Gastrocnemius medialis (tissue), 4 donors: ENCODE data around the gene MYD88. TPM values are rescaled to one million over a fixed set of nuclear protein-coding genes. Genes with fewer than 3 reads are reported as not detected.
A peak's percentile ranks its signal among the peaks of the same experiment; 100 is the strongest.

Experiments used
- ATAC-seq, 2 donors: fragments of 150-250 bp; one replicate each; pipeline ENCODE4 v1.9.1; 2016
- DNase-seq, 2 donors: peaks; one replicate each; pipeline ENCODE4 v3.0.0-alpha.2; 2019
- H3K27ac ChIP-seq, 4 donors: fragments of 200-600 bp; sonication (generic); 1 replicate in 1 of 4; 2 replicates in 3 of 4; pipeline ENCODE4 v1.5.1; 2016 to 2018; ENCODE audit warnings: mild to moderate bottlenecking in 2 of 4, moderate library complexity in 1 of 4
- H3K27me3 ChIP-seq, 3 donors: fragments of 200-600 bp; sonication (generic) in 2 of 3; 1 replicate in 1 of 3; 2 replicates in 2 of 3; pipeline versions ENCODE4 v1.5.1 to v1.6.0; 2016 to 2019; ENCODE audit warnings: mild to moderate bottlenecking in 1 of 3, moderate library complexity in 1 of 3
- H3K36me3 ChIP-seq, 2 donors: fragments of 200-600 bp; sonication (generic) in 1 of 2; one replicate each; pipeline ENCODE4 v1.5.1; 2017 to 2018
- H3K4me1 ChIP-seq, 2 donors: fragments of 200-600 bp; sonication (generic) in 1 of 2; one replicate each; pipeline ENCODE4 v1.5.1; 2016 to 2017; ENCODE audit warnings: mild to moderate bottlenecking in 2 of 2
- H3K4me3 ChIP-seq, 4 donors: fragments of 200-600 bp; sonication (generic) in 3 of 4; 1 replicate in 1 of 4; 2 replicates in 3 of 4; pipeline ENCODE4 v1.5.1; 2016 to 2019; ENCODE audit warnings: mild to moderate bottlenecking in 2 of 4
- H3K9me3 ChIP-seq, 3 donors: fragments of 200-600 bp; sonication (generic) in 2 of 3; 1 replicate in 1 of 3; 2 replicates in 2 of 3; pipeline ENCODE4 v1.5.1; 2016 to 2019
- POLR2A ChIP-seq, 2 donors: fragments of 450-650 bp; IDR thresholded peaks; one replicate each; pipeline ENCODE4 v1.6.1; 2017; ENCODE audit warnings: antibody characterized with exemption in 2 of 2, mild to moderate bottlenecking in 2 of 2, moderate library complexity in 2 of 2
- in situ Hi-C, 4 donors: fragments of 200-750 bp; cut with MboI; loops; one replicate each; pipeline versions ENCODE4 v1.15.0 to v1.8.0; 2017; ENCODE audit warnings: low sequenced_read_pairs in 4 of 4
- intact Hi-C: fragments of 100-400 bp; cut with DNase I; formaldehyde crosslinking; loops from one replicate; pipeline ENCODE4 v1.15.1; 2023; ENCODE audit warnings: low total_unique reads
- total RNA-seq, 4 donors: library from RNA; depleted of rRNA; stranded (reverse); fragments of >200 nt; gene quantifications; one replicate each; pipeline versions ENCODE4 v1.1.0 to v1.2.3, GENCODE V29; 2016
- TF ChIP-seq, protein P1 (sequence below), 5 experiments: fragments of 450-650 bp in 3 of 5; fragments of 200-600 bp in 2 of 5; sonication (generic) in 2 of 5; IDR thresholded peaks in 4 of 5; conservative IDR thresholded peaks in 1 of 5; 1 replicate in 4 of 5; 2 replicates in 1 of 5; pipeline ENCODE4 v1.5.1; 2016 to 2019; ENCODE audit warnings: antibody characterized with exemption in 5 of 5, mild to moderate bottlenecking in 3 of 5, moderate library complexity in 3 of 5

Gene MYD88
- total RNA-seq, 4 donors from 2014 or later: 2.1 to 6.6 (median 3.3) TPM

GRCh38 chr3:38164643-38164951 is 26.1 kb downstream of the MYD88 start:
- intact Hi-C loops: loop anchor here (10.0 kb wide), 1 partner anchor 1170 kb away; the partner anchor contains the start of genes EPM2AIP1 and MLH1
- ATAC-seq: peak in 1 of 2 donors; percentile 38
- in situ Hi-C loops: no loop called here

GRCh38 chr3:38164952-38165721 is 26.7 kb downstream of the MYD88 start, which contains the start of gene OXSR1:
Gene OXSR1 (plus strand): TSS chr3:38165537. CDS start chr3:38165877, 340 bp downstream.
- Histone ChIP-seq H3K4me1 (peaks cover 28 to 30% of the 10 kb centered on the region in 2 donors), H3K36me3 (no peaks in the 10 kb centered on the region), H3K27me3 (no peaks in the 10 kb centered on the region), H3K4me3 (peak within 1 kb of the TSS; percentile 84 to 93 (median 88)), H3K27ac (peak within 1 kb of the TSS; percentile 94 to 99 (median 96)), H3K9me3 (no peaks in the 10 kb centered on the region)
- peak; percentile 98 to 99 for DNase-seq
- TF ChIP-seq, protein P1, sequence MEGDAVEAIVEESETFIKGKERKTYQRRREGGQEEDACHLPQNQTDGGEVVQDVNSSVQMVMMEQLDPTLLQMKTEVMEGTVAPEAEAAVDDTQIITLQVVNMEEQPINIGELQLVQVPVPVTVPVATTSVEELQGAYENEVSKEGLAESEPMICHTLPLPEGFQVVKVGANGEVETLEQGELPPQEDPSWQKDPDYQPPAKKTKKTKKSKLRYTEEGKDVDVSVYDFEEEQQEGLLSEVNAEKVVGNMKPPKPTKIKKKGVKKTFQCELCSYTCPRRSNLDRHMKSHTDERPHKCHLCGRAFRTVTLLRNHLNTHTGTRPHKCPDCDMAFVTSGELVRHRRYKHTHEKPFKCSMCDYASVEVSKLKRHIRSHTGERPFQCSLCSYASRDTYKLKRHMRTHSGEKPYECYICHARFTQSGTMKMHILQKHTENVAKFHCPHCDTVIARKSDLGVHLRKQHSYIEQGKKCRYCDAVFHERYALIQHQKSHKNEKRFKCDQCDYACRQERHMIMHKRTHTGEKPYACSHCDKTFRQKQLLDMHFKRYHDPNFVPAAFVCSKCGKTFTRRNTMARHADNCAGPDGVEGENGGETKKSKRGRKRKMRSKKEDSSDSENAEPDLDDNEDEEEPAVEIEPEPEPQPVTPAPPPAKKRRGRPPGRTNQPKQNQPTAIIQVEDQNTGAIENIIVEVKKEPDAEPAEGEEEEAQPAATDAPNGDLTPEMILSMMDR (IDR thresholded peaks at IDR 0.05 in 4 of 5, conservative IDR thresholded peaks at IDR 0.05 in 1 of 5): peak in 1 of 5 experiments; percentile 9
- TF ChIP-seq POLR2A (IDR thresholded peaks at IDR 0.05): peak; percentile 88 to 91
- peak; percentile 95 to 97 for ATAC-seq
- in situ Hi-C loops (no loop called here), intact Hi-C loops (loop anchor here (1.0 to 10.0 kb wide), 3 partner anchors 28 to 1170 kb away; partner anchors contain the start of genes ACAA1, ACVR2B, EPM2AIP1 and MLH1)

More at GRCh38 chr3:38164643-38164951, 26.1 kb downstream of the MYD88 start:
- H3K4me1 ChIP-seq: peaks cover 28 to 30% of the 10 kb centered on the region in 2 donors
- H3K9me3 ChIP-seq: no peaks in the 10 kb centered on the region
- H3K4me3 ChIP-seq: peak overlapping the region; percentile 66 to 93 (median 88)
- H3K27me3 ChIP-seq: no peaks in the 10 kb centered on the region
- no peak for DNase-seq
- TF ChIP-seq POLR2A (IDR thresholded peaks at IDR 0.05): peak in 1 of 2 donors; percentile 33
- TF ChIP-seq, protein P1 (IDR thresholded peaks at IDR 0.05 in 4 of 5, conservative IDR thresholded peaks at IDR 0.05 in 1 of 5): no peak
- H3K36me3 ChIP-seq: no peaks in the 10 kb centered on the region
- peak overlapping the region; percentile 94 to 99 (median 96) for H3K27ac ChIP-seq

DNA sequence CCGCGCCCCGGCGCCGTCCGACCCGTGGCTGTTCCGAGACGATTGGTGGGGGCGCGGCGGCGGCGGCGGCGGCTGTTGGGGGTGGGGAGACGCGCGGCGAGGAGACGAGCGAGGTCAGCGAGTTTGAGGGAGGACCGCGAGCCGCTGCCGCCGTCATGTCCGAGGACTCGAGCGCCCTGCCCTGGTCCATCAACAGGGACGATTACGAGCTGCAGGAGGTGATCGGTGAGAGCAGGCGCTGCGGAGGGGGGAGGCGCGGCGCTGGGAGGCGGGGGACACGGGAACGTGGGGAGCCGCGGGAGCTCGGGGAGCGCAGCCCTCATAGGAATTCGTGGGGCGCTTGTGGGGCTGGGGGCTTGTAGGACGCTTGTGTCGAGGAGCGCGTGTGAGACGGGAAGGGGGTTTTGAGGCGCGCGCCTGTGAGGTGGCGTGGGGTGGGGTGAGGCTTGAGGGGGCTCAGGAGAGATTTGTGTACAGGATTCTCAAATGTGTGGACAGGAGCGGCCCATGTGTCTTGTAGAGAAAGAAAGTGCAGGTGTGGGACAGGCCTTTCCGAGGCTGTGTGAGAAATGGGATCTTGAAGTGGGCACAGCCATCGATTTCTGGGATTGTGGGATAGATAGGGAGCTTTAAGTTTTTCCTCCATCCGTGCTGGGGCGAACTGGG is 27.4 kb downstream of the MYD88 start:
- ATAC-seq (peak; percentile 41), DNase-seq (peak; percentile 48 to 53)
- Histone ChIP-seq H3K27ac (peak overlapping the region; percentile 94 to 99 (median 96)), H3K27me3 (no peaks in the 10 kb centered on the region), H3K4me3 (peak overlapping the region; percentile 84 to 93 (median 88)), H3K36me3 (no peaks in the 10 kb centered on the region), H3K4me1 (peaks cover 29 to 32% of the 10 kb centered on the region in 2 donors), H3K9me3 (no peaks in the 10 kb centered on the region)
- TF ChIP-seq, protein P1 (IDR thresholded peaks at IDR 0.05 in 4 of 5, conservative IDR thresholded peaks at IDR 0.05 in 1 of 5): no peak
- peak in 1 of 2 donors; percentile 23 for TF ChIP-seq POLR2A (IDR thresholded peaks at IDR 0.05)
- in situ Hi-C loops (no loop called here), intact Hi-C loops (loop anchor here (1.0 to 10.0 kb wide), 3 partner anchors 29 to 1171 kb away; partner anchors contain the start of genes ACAA1, ACVR2B, EPM2AIP1 and MLH1)

DNA sequence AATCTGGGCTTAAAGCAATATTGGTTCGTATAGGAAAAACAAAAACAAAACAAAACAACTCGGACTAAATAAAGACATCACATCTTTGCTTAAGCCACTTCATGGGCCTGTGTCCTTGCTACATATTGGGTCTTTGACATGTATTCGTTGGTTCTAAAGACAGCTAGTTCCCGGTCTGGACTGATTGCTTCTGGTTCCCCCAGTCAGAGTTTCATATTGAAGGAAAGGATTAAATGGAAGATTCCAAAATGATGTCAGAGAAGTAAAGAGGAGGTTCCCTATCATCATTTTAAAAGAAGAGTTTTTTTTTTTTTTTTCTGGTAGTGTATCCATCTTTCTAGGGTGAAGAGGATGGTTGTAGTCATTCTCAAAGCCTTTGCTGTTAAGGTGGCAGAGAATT is 29.1 kb downstream of the MYD88 start:
- in situ Hi-C loops (no loop called here), intact Hi-C loops (loop anchor here (5.0 to 10.0 kb wide), 2 partner anchors 285 to 1173 kb away; partner anchors contain the start of genes ACVR2B, EPM2AIP1 and MLH1)
- no peak for ATAC-seq
- no peak overlapping the region for H3K4me3 ChIP-seq
- no peaks in the 10 kb centered on the region for H3K9me3 ChIP-seq
- no peak overlapping the region for H3K27ac ChIP-seq
- TF ChIP-seq, protein P1 (IDR thresholded peaks at IDR 0.05 in 4 of 5, conservative IDR thresholded peaks at IDR 0.05 in 1 of 5): no peak
- no peak for TF ChIP-seq POLR2A (IDR thresholded peaks at IDR 0.05)
- no peaks in the 10 kb centered on the region for H3K27me3 ChIP-seq
- H3K4me1 ChIP-seq: peaks cover 43 to 44% of the 10 kb centered on the region in 2 donors
- DNase-seq: no peak
- no peaks in the 10 kb centered on the region for H3K36me3 ChIP-seq
